HepG2 (cell line): ENCODE results near the gene CXXC5. TPM values are rescaled to one million over a fixed set of nuclear protein-coding genes. Genes with fewer than 3 reads are reported as not detected.
A peak's percentile ranks its signal among the peaks of the same experiment; 100 is the strongest.

Source experiments
- ATAC-seq: fragments of 200-7000 bp; cut with Tn5 transposase; 3 replicates; pipeline ENCODE4 v1.9.1; 2020; ENCODE audit warnings: mild to moderate bottlenecking, moderate library complexity
- BruUV-seq: library from RNA; stranded (reverse); fragments of 400-500 nt; replicated peaks from 2 replicates; lab custom pipeline; 2021; lab: Mats Ljungman, UMichigan
- CTCF ChIA-PET: fragments of 300-600 bp; formaldehyde crosslinking; extraction: SDS; loops from one replicate; lab custom pipeline; 2021; ENCODE audit warnings: low total read pairs, inconsistent platforms, low intra/inter-chr PET ratio; lab: Yijun Ruan, JAX
- POLR2A ChIA-PET: fragments of 350-600 bp; sonication (Branson Sonifier 250); formaldehyde crosslinking; loops from one replicate; lab custom pipeline; 2020; ENCODE audit warnings: antibody characterized with exemption, inconsistent platforms; lab: Yijun Ruan, JAX
- DNase-seq: peaks from one replicate; pipeline ENCODE4 v3.0.0-alpha.2; 2015; ENCODE audit warnings: low spot score
- FAIRE-seq: peaks from 3 replicates; lab custom pipeline; 2011; peaks lifted over from hg19 to GRCh38; lab: Jason Lieb, UNC
- H2AFZ ChIP-seq: one replicate; pipeline ENCODE4 v1.6.1; 2011; ENCODE audit warnings: low read length, inconsistent platforms
- H3K27ac ChIP-seq: fragments of 300-600 bp; 3 replicates; pipeline ENCODE4 v1.8.0; 2011; ENCODE audit warnings: mixed run types, mild to moderate bottlenecking, mixed read lengths, low read length, inconsistent platforms; ENCODE audit not compliant: insufficient read depth; ENCODE audit errors: extremely low read length
- H3K27me3 ChIP-seq, 2 experiments: fragments of 200-600 bp in 1 of 2; 2 replicates in 1 of 2; 3 replicates in 1 of 2; pipeline versions ENCODE4 v1.6.0 to v1.8.0; 2011; ENCODE audit warnings: low read length in 2 of 2, mild to moderate bottlenecking in 2 of 2, moderate library complexity in 2 of 2, inconsistent platforms in 1 of 2; ENCODE audit not compliant: insufficient read depth in 2 of 2, control insufficient read depth in 1 of 2
- H3K36me3 ChIP-seq, 2 experiments: fragments of 200-600 bp in 1 of 2; replicated peaks in 1 of 2; 2 replicates in 1 of 2; 3 replicates in 1 of 2; pipeline versions ENCODE4 v1.5.1 to v1.8.0; 2011; ENCODE audit warnings: low read length in 2 of 2, inconsistent platforms in 1 of 2; ENCODE audit not compliant: insufficient read depth in 2 of 2, control insufficient read depth in 1 of 2
- H3K4me1 ChIP-seq: 2 replicates; pipeline ENCODE4 v1.5.1; 2012; ENCODE audit warnings: low read length, inconsistent platforms; ENCODE audit not compliant: insufficient read depth
- H3K4me2 ChIP-seq: 2 replicates; pipeline ENCODE4 v1.6.0; 2011; ENCODE audit warnings: low read depth, low read length, inconsistent platforms
- H3K4me3 ChIP-seq, 3 experiments: fragments of 200-600 bp in 1 of 3; sonication (generic), shearing (Covaris generic) in 1 of 3; replicated peaks in 1 of 3; 2 replicates each; pipeline ENCODE4 v1.5.1; 2011 to 2016; ENCODE audit warnings: low read length in 3 of 3, inconsistent platforms in 2 of 3, low read depth in 2 of 3, mild to moderate bottlenecking in 2 of 3, control low read depth in 1 of 3, mixed read lengths in 1 of 3; ENCODE audit not compliant: insufficient read depth in 1 of 3
- H3K79me2 ChIP-seq: one replicate; pipeline ENCODE4 v1.6.1; 2011; ENCODE audit warnings: low read length, inconsistent platforms; ENCODE audit not compliant: insufficient read depth
- H3K9ac ChIP-seq: 2 replicates; pipeline ENCODE4 v1.6.0; 2011; ENCODE audit warnings: mild to moderate bottlenecking, low read depth, low read length, inconsistent platforms; ENCODE audit not compliant: insufficient read depth
- H3K9me3 ChIP-seq: 2 replicates; pipeline ENCODE4 v1.5.1; 2012; ENCODE audit warnings: mild to moderate bottlenecking, low read length
- H4K20me1 ChIP-seq: 2 replicates; pipeline ENCODE4 v1.6.0; 2011; ENCODE audit warnings: inconsistent platforms, mild to moderate bottlenecking, low read length, moderate library complexity; ENCODE audit not compliant: insufficient read depth
- CTCF ChIP-seq: sonication (generic); formaldehyde crosslinking; IDR thresholded peaks from 2 replicates; pipeline ENCODE4 v1.5.0; 2020; ENCODE audit warnings: mild to moderate bottlenecking, missing genetic modification reagents, moderate library complexity
- EED ChIP-seq: sonication (generic); formaldehyde crosslinking; IDR thresholded peaks from 2 replicates; pipeline ENCODE4 v1.5.0; 2020; ENCODE audit warnings: mild to moderate bottlenecking, missing genetic modification reagents
- FOXA3 ChIP-seq: IDR thresholded peaks from 2 replicates; pipeline ENCODE4 v1.6.1; 2016; ENCODE audit warnings: missing genetic modification reagents, missing compliant biosample characterization
- HMGXB4 ChIP-seq, 2 experiments: sonication (generic) in 1 of 2; formaldehyde crosslinking in 1 of 2; IDR thresholded peaks; 2 replicates each; pipeline versions ENCODE4 v1.4.0 to v1.6.1; 2018 to 2020; ENCODE audit warnings: missing genetic modification reagents in 2 of 2, borderline replicate concordance in 1 of 2, low read depth in 1 of 2, mild to moderate bottlenecking in 1 of 2, missing biosample characterization in 1 of 2
- PATZ1 ChIP-seq: sonication (generic); formaldehyde crosslinking; IDR thresholded peaks from 2 replicates; pipeline ENCODE4 v1.4.0; 2020; ENCODE audit warnings: missing genetic modification reagents
- PHF5A ChIP-seq: IDR thresholded peaks from one replicate; pipeline ENCODE4 v1.6.1; 2018; ENCODE audit warnings: low read depth, missing genetic modification reagents; ENCODE audit not compliant: unreplicated experiment
- PHF8 ChIP-seq: sonication (generic); formaldehyde crosslinking; IDR thresholded peaks from 2 replicates; pipeline ENCODE4 v1.5.0; 2020; ENCODE audit warnings: missing genetic modification reagents
- POLR2AphosphoS2 ChIP-seq: IDR thresholded peaks from 2 replicates; pipeline ENCODE4 v1.6.1; 2011; ENCODE audit warnings: low read depth, low read length, improper control_type of control experiment
- RFX5 ChIP-seq: IDR thresholded peaks from 2 replicates; pipeline ENCODE4 v1.6.1; 2011; ENCODE audit warnings: low read depth, low read length, improper control_type of control experiment
- SALL1 ChIP-seq: sonication (generic); formaldehyde crosslinking; IDR thresholded peaks from 2 replicates; pipeline ENCODE4 v1.8.0; 2022; ENCODE audit warnings: mild to moderate bottlenecking, missing genetic modification reagents
- STAG1 ChIP-seq: sonication (generic); formaldehyde crosslinking; IDR thresholded peaks from 2 replicates; pipeline ENCODE4 v1.4.0; 2020; ENCODE audit warnings: missing genetic modification reagents
- THAP8 ChIP-seq: sonication (generic); formaldehyde crosslinking; IDR thresholded peaks from 2 replicates; pipeline ENCODE4 v1.5.1; 2020; ENCODE audit warnings: missing genetic modification reagents, mild to moderate bottlenecking, borderline replicate concordance
- ZNF652 ChIP-seq: IDR thresholded peaks from 2 replicates; pipeline ENCODE4 v1.6.1; 2016; ENCODE audit warnings: low read depth, borderline replicate concordance
- WGBS: methylation state at CpG from one replicate; pipeline ENCODE4 v1.1.6; 2017; ENCODE audit warnings: low lambda C conversion rate; 5-methylcytosine and 5-hydroxymethylcytosine counted together
- in situ Hi-C: cut with HindIII; loops from 2 replicates; pipeline ENCODE4 v1.10.0; 2017; ENCODE audit warnings: low pct_unique_long_range_greater_than_20kb; ENCODE audit not compliant: extremely low pct_ligation_motif_present
- intact Hi-C: fragments of 100-400 bp; cut with micrococcal nuclease; formaldehyde crosslinking; loops from one replicate; pipeline ENCODE4 v1.10.0; 2022; ENCODE audit not compliant: unreplicated experiment
- polyA plus RNA-seq, 8 experiments: library from polyadenylated mRNA; depleted of rRNA in 3 of 8; stranded (reverse) in 7 of 8; unstranded in 1 of 8; fragments of >200 nt; fragmentation: Illumina TruSeq in 4 of 8; extraction: Trizol in 4 of 8; gene quantifications; 2 replicates each; pipeline versions ENCODE4 v1.2.1 to v1.2.3, GENCODE V29; 2011 to 2016; ENCODE audit warnings: low read depth in 4 of 8, missing spikeins in 1 of 8, mixed read lengths in 1 of 8; ENCODE audit not compliant: insufficient read depth in 1 of 8
- total RNA-seq, 5 experiments: library from RNA; depleted of rRNA; stranded (reverse); fragments of >200 nt; fragmentation: Illumina TruSeq; extraction: Trizol; gene quantifications; 2 replicates each; pipeline ENCODE4 v1.2.3, GENCODE V29; 2016; ENCODE audit warnings: low read depth in 1 of 5

Gene CXXC5
- total and polyA plus RNA-seq, 2 of the 13 experiments (the other 11 are each of a cell fraction or from before 2014, with no cell fraction given), result 32.3 to 33.0 TPM

- ATAC-seq, result peak; percentile 7
- H3K9ac ChIP-seq, result peak overlapping the region; percentile 51
- peak overlapping the region; percentile 52 to 74 (median 56); a peak in 5 of 6 replicates for H3K4me3 ChIP-seq
- H4K20me1 ChIP-seq, result no peaks in the 10 kb centered on the region
- intact Hi-C loops (no loop called here), in situ Hi-C loops (no loop called here)
- no TSS peak for BruUV-seq
- no peaks in the 10 kb centered on the region for H3K9me3 ChIP-seq
- peaks cover 58% of the 10 kb centered on the region for H3K4me1 ChIP-seq
- no peak for DNase-seq
- no peaks in the 10 kb centered on the region for H3K36me3 ChIP-seq
- POLR2A ChIA-PET, result interaction anchor here (0.9 to 6.1 kb wide), 10 partner anchors 10 to 74 kb away, joined by 3 to 62 read pairs (median 3); no protein-coding TSS in a partner anchor
- WGBS, result 39% methylated on average over 14 of the region's 68 CpGs
- H3K27me3 ChIP-seq, result no peaks in the 10 kb centered on the region
- no peak overlapping the region for H2AFZ ChIP-seq
- FAIRE-seq, result no peak
- H3K27ac ChIP-seq, result peak overlapping the region; percentile 46
- H3K79me2 ChIP-seq, result no peaks in the 10 kb centered on the region
- H3K4me2 ChIP-seq, result peak overlapping the region; percentile 75
- CTCF ChIA-PET, result no interaction called here
- TF ChIP-seq PATZ1 (CRISPR knock-in tag), result peak; percentile 18; the same call in 1 of the 2 replicates
- no peak for TF ChIP-seq RFX5
- TF ChIP-seq STAG1, result peak; percentile 48
- TF ChIP-seq FOXA3, result no peak
- 0 out of 2 replicates have a peak, but pooled peaks have one; percentile 20 for TF ChIP-seq PHF8 (CRISPR knock-in tag)
- 0 out of 2 replicates have a peak, but pooled peaks have one; percentile 13 for TF ChIP-seq SALL1 (CRISPR knock-in tag)
- no peak for TF ChIP-seq THAP8 (CRISPR knock-in tag)
- TF ChIP-seq CTCF, result peak; percentile 47
- TF ChIP-seq POLR2AphosphoS2, result no peak
- TF ChIP-seq HMGXB4 (CRISPR knock-in tag; IDR thresholded peaks at IDR 0.05; ENCODE audit: borderline replicate concordance in 1 of 2, low read depth in 1 of 2), result peak in 1 of 2 experiments; percentile 10; a peak in 2 of 4 replicates
- no peak for TF ChIP-seq EED (CRISPR knock-in tag)
- peak; percentile 93 for TF ChIP-seq ZNF652
- TF ChIP-seq PHF5A (CRISPR knock-in tag), result no peak
Observed at GRCh38 chr5:139711067-139711905, 63.1 kb downstream of the CXXC5 start.
